Activated CD8-positive, alpha-beta memory T cell treated with anti-CD3 and anti-CD28 coated beads for 4 hours (primary cell): ENCODE results near the gene TMEM218.

ENCODE experiments used
- DNase-seq, 2 donors: peaks; one replicate each; pipeline ENCODE4 v3.0.0-alpha.2; 2020; ENCODE audit warnings: low read depth in 2 of 2

TMEM218 gene

GRCh38 chr11:125055107-125055715 lies 56.2 kb downstream of the TMEM218 start:
- DNase-seq = no peak

GRCh38 chr11:125053167-125053566 lies 58.3 kb downstream of the TMEM218 start:
- no peak for DNase-seq

- DNase-seq = no peak
Observed at GRCh38 chr11:125052047-125052446, 59.4 kb downstream of the TMEM218 start.

- no peak for DNase-seq
Observed at GRCh38 chr11:125049164-125049792, 62.1 kb downstream of the TMEM218 start.
